A673 (cell line): ENCODE results near the gene PSMD13.

Experiments
- EZH2 ChIP-seq: fragments of 200-600 bp; sonication (generic); IDR thresholded peaks from 2 replicates; pipeline ENCODE4 v1.6.1; 2017; ENCODE audit warnings: borderline replicate concordance, low read depth, mild to moderate bottlenecking, mixed read lengths, antibody characterized with exemption, low read length; ENCODE audit not compliant: poor library complexity, severe bottlenecking
- TF ChIP-seq, protein P1 (sequence below): fragments of 300-800, 200-600 bp; sonication (generic); conservative IDR thresholded peaks from 2 replicates; pipeline ENCODE4 v1.5.1; 2017; ENCODE audit warnings: low read depth, mild to moderate bottlenecking, antibody characterized with exemption, low read length, moderate library complexity, mixed read lengths

DNA sequence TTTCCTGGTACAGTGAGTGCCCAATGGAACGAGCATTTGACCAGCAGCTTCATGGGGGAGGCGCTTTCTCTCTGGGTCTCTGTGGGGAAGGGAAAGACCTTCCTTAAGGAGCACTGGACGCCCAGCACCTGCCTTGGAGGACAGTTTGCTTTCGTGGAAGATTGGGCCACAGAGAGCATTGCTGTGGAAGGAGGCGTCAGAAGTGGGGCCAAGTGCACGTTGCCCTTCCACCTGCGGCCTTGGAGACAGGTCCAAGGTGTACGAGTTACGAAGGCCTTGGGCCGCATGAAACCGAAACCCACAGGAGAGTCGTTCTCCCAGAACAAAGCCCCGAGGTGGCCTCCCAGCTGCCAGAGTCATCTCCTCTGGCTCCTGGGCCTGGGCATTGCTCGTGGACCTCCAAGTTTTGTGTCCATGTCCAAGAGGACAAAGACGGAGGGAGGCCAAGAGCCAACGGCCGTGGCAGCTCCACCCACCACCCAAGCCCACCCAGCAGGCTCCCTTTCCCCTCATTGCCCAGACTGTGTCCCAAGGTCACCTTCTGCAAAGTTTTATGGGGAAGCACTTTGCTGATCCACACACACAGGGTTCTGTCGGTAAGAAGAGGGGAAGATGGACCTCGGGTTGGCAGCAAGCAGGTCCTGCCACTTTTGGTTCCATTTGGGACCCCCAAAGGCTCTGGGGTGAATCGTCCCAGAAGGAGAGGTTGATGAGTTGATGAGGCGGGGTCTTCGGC is 35.6 kb downstream of the PSMD13 start:
- TF ChIP-seq, protein P1, sequence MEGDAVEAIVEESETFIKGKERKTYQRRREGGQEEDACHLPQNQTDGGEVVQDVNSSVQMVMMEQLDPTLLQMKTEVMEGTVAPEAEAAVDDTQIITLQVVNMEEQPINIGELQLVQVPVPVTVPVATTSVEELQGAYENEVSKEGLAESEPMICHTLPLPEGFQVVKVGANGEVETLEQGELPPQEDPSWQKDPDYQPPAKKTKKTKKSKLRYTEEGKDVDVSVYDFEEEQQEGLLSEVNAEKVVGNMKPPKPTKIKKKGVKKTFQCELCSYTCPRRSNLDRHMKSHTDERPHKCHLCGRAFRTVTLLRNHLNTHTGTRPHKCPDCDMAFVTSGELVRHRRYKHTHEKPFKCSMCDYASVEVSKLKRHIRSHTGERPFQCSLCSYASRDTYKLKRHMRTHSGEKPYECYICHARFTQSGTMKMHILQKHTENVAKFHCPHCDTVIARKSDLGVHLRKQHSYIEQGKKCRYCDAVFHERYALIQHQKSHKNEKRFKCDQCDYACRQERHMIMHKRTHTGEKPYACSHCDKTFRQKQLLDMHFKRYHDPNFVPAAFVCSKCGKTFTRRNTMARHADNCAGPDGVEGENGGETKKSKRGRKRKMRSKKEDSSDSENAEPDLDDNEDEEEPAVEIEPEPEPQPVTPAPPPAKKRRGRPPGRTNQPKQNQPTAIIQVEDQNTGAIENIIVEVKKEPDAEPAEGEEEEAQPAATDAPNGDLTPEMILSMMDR, result no peak
- TF ChIP-seq EZH2, result no peak
